Stimulated activated CD4-positive, alpha-beta T cell treated with anti-CD3 and anti-CD28 coated beads, Interleukin-2, amount 100 ng/mL, for 24 hours (primary cell): ENCODE data around the gene CSF3.

Experiments used
- DNase-seq, 2 donors: peaks; one replicate each; pipeline ENCODE4 v3.0.0-alpha.2; 2020

CSF3 gene

GRCh38 chr17:40063187-40063771 lies 48.0 kb downstream of the CSF3 start:
- DNase-seq = peak in 1 of 2 donors; percentile 34

GRCh38 chr17:40063901-40064531 lies 48.8 kb downstream of the CSF3 start:
- no peak for DNase-seq

GRCh38 chr17:40064971-40065768 lies 49.9 kb downstream of the CSF3 start:
- no peak for DNase-seq

- DNase-seq = no peak
Measured at GRCh38 chr17:40065769-40066510, 50.7 kb downstream of the CSF3 start.
